ENCODE results near the gene TMEM134. TPM values are rescaled to one million over a fixed set of nuclear protein-coding genes. Genes with fewer than 3 reads are reported as not detected.
A peak's percentile ranks its signal among the peaks of the same experiment; 100 is the strongest.

The TMEM134 gene
- total RNA-seq, 1 donor from 2014 or later = 51.4 TPM

GRCh38 chr11:67510023-67510345 is 40.9 kb upstream of the TMEM134 start:
- H3K27me3 Mint-ChIP-seq (ENCODE audit: unreplicated experiment) = peaks cover 32% of the 10 kb centered on the region
- TF ChIP-seq CTCF (IDR thresholded peaks at IDR 0.05) = no peak
- no peak for DNase-seq (ENCODE audit: extremely low spot score, unreplicated experiment)
- H3K4me3 Mint-ChIP-seq (ENCODE audit: unreplicated experiment) = peak overlapping the region; percentile 53
- H3K36me3 Mint-ChIP-seq (ENCODE audit: unreplicated experiment) = no peaks in the 10 kb centered on the region
- H3K9me3 Mint-ChIP-seq (ENCODE audit: unreplicated experiment) = no peaks in the 10 kb centered on the region
- H3K4me1 Mint-ChIP-seq (ENCODE audit: unreplicated experiment) = peaks cover 28% of the 10 kb centered on the region
- no peak overlapping the region for H3K27ac Mint-ChIP-seq (ENCODE audit: unreplicated experiment)

DNA sequence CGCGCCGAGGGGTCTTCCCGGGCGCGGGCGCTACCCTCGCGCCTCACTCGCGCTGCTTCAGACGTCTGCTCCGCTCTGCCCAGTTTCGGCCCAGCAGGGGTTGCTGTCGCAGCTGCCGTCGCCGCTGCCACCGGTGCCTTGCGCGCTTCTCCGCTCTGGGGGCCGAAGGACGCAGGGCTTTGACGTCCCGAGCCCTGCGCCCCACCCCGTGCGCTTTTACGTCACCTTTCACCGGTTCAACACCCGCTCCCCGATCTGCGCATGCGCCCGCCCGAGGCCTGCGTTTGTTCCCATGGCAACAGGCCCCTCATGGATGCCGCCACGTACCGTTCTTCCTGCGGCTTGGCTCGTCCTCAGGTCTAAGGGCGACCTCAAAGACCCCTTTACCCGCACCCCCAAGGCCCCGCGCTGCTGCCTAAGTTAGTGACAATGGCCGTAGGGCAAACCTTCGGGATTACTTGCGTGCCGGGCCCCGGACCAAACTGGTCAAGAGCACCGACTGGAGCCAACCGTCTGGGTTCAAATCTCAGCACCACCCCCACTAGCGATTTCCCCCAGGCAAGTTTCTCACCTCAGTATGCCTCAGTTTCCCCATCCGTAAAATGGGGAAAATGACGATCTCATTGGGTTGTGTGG is 39.6 kb upstream of the TMEM134 start:
- Mint-ChIP-seq H3K4me1 (ENCODE audit: unreplicated experiment) (peaks cover 32% of the 10 kb centered on the region), H3K27ac (ENCODE audit: unreplicated experiment) (peak overlapping the region; percentile 95), H3K36me3 (ENCODE audit: unreplicated experiment) (no peaks in the 10 kb centered on the region), H3K9me3 (ENCODE audit: unreplicated experiment) (no peaks in the 10 kb centered on the region), H3K27me3 (ENCODE audit: unreplicated experiment) (peaks cover 23% of the 10 kb centered on the region), H3K4me3 (ENCODE audit: unreplicated experiment) (peak overlapping the region; percentile 79)
- peak; percentile 99 for DNase-seq (ENCODE audit: extremely low spot score, unreplicated experiment)
- no peak for TF ChIP-seq CTCF (IDR thresholded peaks at IDR 0.05)

DNA sequence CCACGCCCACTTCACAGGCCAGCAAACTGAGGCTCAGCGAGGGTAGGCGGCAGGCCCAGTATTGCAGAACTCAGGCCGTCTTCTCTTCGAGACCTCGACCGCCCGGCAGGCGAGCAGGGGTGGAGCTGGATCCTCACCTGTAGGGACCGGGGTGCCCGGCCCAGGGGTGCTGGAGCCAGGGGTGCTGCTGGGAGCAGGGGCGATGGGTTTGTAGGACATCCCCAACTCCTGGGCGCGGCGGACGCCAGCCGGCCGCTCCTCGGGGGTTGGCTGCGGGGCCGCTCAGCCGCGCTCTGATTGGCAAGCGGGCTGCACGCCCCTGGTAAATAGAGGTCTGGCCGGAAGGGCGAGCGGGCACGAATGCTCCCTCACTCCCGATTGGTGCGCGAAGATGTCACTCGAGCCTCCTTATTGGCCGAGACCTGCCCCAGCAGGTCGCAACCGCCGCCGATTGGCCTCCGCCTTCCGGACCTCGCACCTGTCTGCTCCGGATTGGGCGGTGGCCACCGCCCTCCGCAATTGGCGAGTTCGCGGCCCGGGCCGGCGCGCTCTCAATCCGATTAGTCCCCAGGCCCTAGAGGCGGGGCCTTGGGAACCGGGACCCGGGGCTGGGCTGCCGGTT is 38.9 kb upstream of the TMEM134 start, which contains the start of gene CDK2AP2:
Gene CDK2AP2, minus strand, starts transcription at position 299 of the 622 bp plus-strand sequence. Its CDS starts 80 bp downstream, at position 219.
- Mint-ChIP-seq H3K9me3 (ENCODE audit: unreplicated experiment) (no peaks in the 10 kb centered on the region), H3K4me3 (ENCODE audit: unreplicated experiment) (peak within 1 kb of the TSS; percentile 79), H3K36me3 (ENCODE audit: unreplicated experiment) (no peaks in the 10 kb centered on the region), H3K4me1 (ENCODE audit: unreplicated experiment) (peaks cover 37% of the 10 kb centered on the region), H3K27me3 (ENCODE audit: unreplicated experiment) (peaks cover 20% of the 10 kb centered on the region), H3K27ac (ENCODE audit: unreplicated experiment) (peak within 1 kb of the TSS; percentile 95)
- DNase-seq (ENCODE audit: extremely low spot score, unreplicated experiment) = peak; percentile 99
- TF ChIP-seq CTCF (IDR thresholded peaks at IDR 0.05) = no peak

DNA sequence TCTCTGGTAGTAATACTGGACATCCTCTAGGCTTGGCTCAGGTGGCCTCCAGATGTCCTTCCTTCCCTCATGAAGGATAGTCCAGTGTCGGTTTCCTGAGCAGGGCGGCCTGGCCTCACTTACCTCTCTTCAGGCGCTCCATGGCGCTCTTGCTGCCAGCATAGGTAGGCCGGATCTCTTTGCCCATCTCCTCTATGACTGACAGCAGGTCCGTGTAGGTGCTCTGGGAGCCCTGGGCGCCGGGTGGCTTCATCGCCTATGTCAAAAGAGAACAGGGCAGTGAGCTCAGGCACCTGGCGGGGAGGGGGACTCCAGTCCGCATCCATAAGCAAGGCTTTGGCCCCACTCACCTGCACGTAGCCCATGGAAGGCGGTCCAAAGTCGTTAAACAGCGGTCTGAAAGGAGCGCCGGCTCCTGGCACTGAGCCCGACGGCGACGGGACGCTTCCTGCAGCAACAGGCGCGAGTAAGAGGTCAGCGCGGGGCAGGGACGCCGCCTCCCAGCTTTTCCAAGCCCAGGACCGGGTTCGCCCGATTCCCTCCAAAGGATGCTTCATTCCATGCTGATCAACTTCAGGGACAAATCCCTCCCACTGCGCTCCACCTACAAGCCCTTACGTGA is 38.3 kb upstream of the TMEM134 start:
- DNase-seq (ENCODE audit: extremely low spot score, unreplicated experiment) = no peak

More for the DNA sequence above, 38.3 kb upstream of the TMEM134 start:
- Mint-ChIP-seq H3K27me3 (ENCODE audit: unreplicated experiment) (peaks cover 16% of the 10 kb centered on the region), H3K4me3 (ENCODE audit: unreplicated experiment) (peak overlapping the region; percentile 79), H3K27ac (ENCODE audit: unreplicated experiment) (peak overlapping the region; percentile 93), H3K9me3 (ENCODE audit: unreplicated experiment) (no peaks in the 10 kb centered on the region), H3K4me1 (ENCODE audit: unreplicated experiment) (peaks cover 38% of the 10 kb centered on the region), H3K36me3 (ENCODE audit: unreplicated experiment) (no peaks in the 10 kb centered on the region)
- TF ChIP-seq CTCF (IDR thresholded peaks at IDR 0.05) = no peak

Data from osteocyte (in vitro differentiated cells).